HCT116 (cell line): ENCODE data around the gene MAP3K5. TPM values are rescaled to one million over a fixed set of nuclear protein-coding genes. Genes with fewer than 3 reads are reported as not detected.

Source experiments
- ATAC-seq: fragments of 200-7000 bp; cut with Tn5 transposase; 2 replicates; pipeline ENCODE4 v1.9.1; 2020; ENCODE audit warnings: mild to moderate bottlenecking, moderate library complexity
- BruUV-seq: library from RNA; stranded (reverse); fragments of 400-500 nt; replicated peaks from 2 replicates; lab custom pipeline; 2021; lab: Mats Ljungman, UMichigan
- CTCF ChIA-PET: fragments of 300-600 bp; sonication (Branson Sonifier 250); formaldehyde crosslinking; loops from one replicate; lab custom pipeline; 2021; ENCODE audit warnings: antibody characterized with exemption; lab: Charles Lee
- POLR2A ChIA-PET: fragments of 300-600, 350-600 bp; sonication (Branson Sonifier 250); formaldehyde crosslinking; loops from one replicate; lab custom pipeline; 2021; ENCODE audit warnings: antibody characterized with exemption; lab: Charles Lee
- RAD21 ChIA-PET, 2 experiments: fragments of 300-600 bp; sonication (Branson Sonifier 250); formaldehyde crosslinking; loops; one replicate each; lab custom pipeline; 2023; ENCODE audit warnings: low total read pairs in 2 of 2; ENCODE audit not compliant: uncharacterized antibody in 2 of 2, unreplicated experiment in 2 of 2, low non-redundant PET in 1 of 2; lab: Charles Lee
- DNase-seq: peaks from one replicate; pipeline ENCODE4 v3.0.0-alpha.2; 2010; ENCODE audit warnings: low read depth, low spot score
- H2AFZ ChIP-seq: fragments of 200-600 bp; shearing (Covaris generic), sonication (generic); 2 replicates; pipeline ENCODE4 v1.6.1; 2017; ENCODE audit warnings: low read depth, mixed run types, mixed read lengths, antibody characterized with exemption, low read length; ENCODE audit not compliant: poor library complexity, severe bottlenecking
- H3K27ac ChIP-seq: 2 replicates; pipeline ENCODE4 v1.5.1; 2012; ENCODE audit warnings: low read depth, low read length
- H3K27me3 ChIP-seq: fragments of 200-600 bp; sonication (generic); 2 replicates; pipeline ENCODE4 v1.6.1; 2016; ENCODE audit warnings: mixed run types, low read length, mixed read lengths; ENCODE audit not compliant: insufficient read depth
- H3K36me3 ChIP-seq, 2 experiments: fragments of 200-500 bp in 1 of 2; fragments of 200-600 bp in 1 of 2; sonication (Bioruptor generic) in 1 of 2; sonication (generic) in 1 of 2; 2 replicates each; pipeline versions ENCODE4 v1.5.1 to v1.6.1; 2014 to 2016; ENCODE audit warnings: low read length in 2 of 2, inconsistent platforms in 1 of 2, mixed read lengths in 1 of 2, mixed run types in 1 of 2; ENCODE audit not compliant: insufficient read depth in 2 of 2, control insufficient read depth in 1 of 2
- H3K4me1 ChIP-seq, 2 experiments: fragments of 200-600 bp in 1 of 2; sonication (generic) in 1 of 2; 2 replicates each; pipeline versions ENCODE4 v1.5.1 to v1.6.1; 2012 to 2017; ENCODE audit warnings: low read length in 2 of 2, inconsistent platforms in 1 of 2, mild to moderate bottlenecking in 1 of 2, mixed read lengths in 1 of 2, mixed run types in 1 of 2, moderate library complexity in 1 of 2; ENCODE audit not compliant: insufficient read depth in 2 of 2, control insufficient read depth in 1 of 2
- H3K4me2 ChIP-seq: fragments of 200-600 bp; sonication (generic); 2 replicates; pipeline ENCODE4 v1.6.1; 2017; ENCODE audit warnings: mixed run types, low read length, mixed read lengths
- H3K4me3 ChIP-seq, 2 experiments: fragments of 200-600 bp in 1 of 2; sonication (generic) in 1 of 2; replicated peaks in 1 of 2; 2 replicates each; pipeline ENCODE4 v1.5.1; 2011 to 2016; ENCODE audit warnings: low read length in 2 of 2, control low read depth in 1 of 2, low read depth in 1 of 2, mild to moderate bottlenecking in 1 of 2, mixed read lengths in 1 of 2, mixed run types in 1 of 2
- H3K79me2 ChIP-seq: fragments of 200-600 bp; sonication (generic); 2 replicates; pipeline ENCODE4 v1.6.1; 2017; ENCODE audit warnings: mild to moderate bottlenecking, mixed run types, low read length, moderate library complexity, mixed read lengths; ENCODE audit not compliant: insufficient read depth
- H3K9ac ChIP-seq: fragments of 200-600 bp; sonication (generic); 2 replicates; pipeline ENCODE4 v1.6.1; 2016; ENCODE audit warnings: low read length, mixed read lengths
- H3K9me2 ChIP-seq: fragments of 200-600 bp; sonication (generic), shearing (Covaris generic); 2 replicates; pipeline ENCODE4 v1.6.1; 2017; ENCODE audit warnings: mixed run types, mild to moderate bottlenecking, moderate library complexity; ENCODE audit not compliant: insufficient read depth
- H3K9me3 ChIP-seq, 2 experiments: fragments of 200-500 bp in 1 of 2; fragments of 200-600 bp in 1 of 2; sonication (Bioruptor generic) in 1 of 2; sonication (generic) in 1 of 2; 2 replicates each; pipeline ENCODE4 v1.6.1; 2014 to 2017; ENCODE audit warnings: low read length in 2 of 2, mixed read lengths in 2 of 2, inconsistent platforms in 1 of 2, low read depth in 1 of 2, mild to moderate bottlenecking in 1 of 2, mixed run types in 1 of 2, moderate library complexity in 1 of 2; ENCODE audit not compliant: control insufficient read depth in 1 of 2, insufficient read depth in 1 of 2
- H4K20me1 ChIP-seq: fragments of 200-600 bp; sonication (generic), shearing (Covaris generic); 2 replicates; pipeline ENCODE4 v1.6.1; 2017; ENCODE audit warnings: mixed run types, mild to moderate bottlenecking, moderate library complexity; ENCODE audit not compliant: insufficient read depth
- ATF3 ChIP-seq: IDR thresholded peaks from 2 replicates; pipeline ENCODE4 v1.6.1; 2012
- CBX3 ChIP-seq: IDR thresholded peaks from 2 replicates; pipeline ENCODE4 v1.6.1; 2012; ENCODE audit warnings: low read depth
- CEBPB ChIP-seq: IDR thresholded peaks from 2 replicates; pipeline ENCODE4 v1.6.1; 2012; ENCODE audit warnings: low read depth
- CTCF ChIP-seq, 3 experiments: fragments of 200-600 bp in 1 of 3; sonication (generic) in 1 of 3; IDR thresholded peaks in 2 of 3; conservative IDR thresholded peaks in 1 of 3; 2 replicates each; pipeline ENCODE4 v1.5.1; 2012 to 2017; ENCODE audit warnings: low read depth in 2 of 3, low read length in 2 of 3, antibody characterized with exemption in 1 of 3, borderline replicate concordance in 1 of 3, control low read depth in 1 of 3, mild to moderate bottlenecking in 1 of 3, mixed read lengths in 1 of 3, mixed run types in 1 of 3, moderate library complexity in 1 of 3; ENCODE audit not compliant: insufficient read depth in 1 of 3
- EGR1 ChIP-seq: IDR thresholded peaks from 2 replicates; pipeline ENCODE4 v1.6.1; 2012; ENCODE audit warnings: low read depth
- ELF1 ChIP-seq: IDR thresholded peaks from 2 replicates; pipeline ENCODE4 v1.6.1; 2012; ENCODE audit warnings: low read depth, borderline replicate concordance
- EZH2 ChIP-seq: fragments of 200-600 bp; sonication (generic); IDR thresholded peaks from 2 replicates; pipeline ENCODE4 v1.6.1; 2017; ENCODE audit warnings: antibody characterized with exemption, mixed run types
- EZH2phosphoT487 ChIP-seq: fragments of 200-600 bp; IDR thresholded peaks from 2 replicates; pipeline ENCODE4 v1.6.1; 2018; ENCODE audit warnings: antibody characterized with exemption, borderline replicate concordance
- FOSL1 ChIP-seq: IDR thresholded peaks from 2 replicates; pipeline ENCODE4 v1.6.1; 2012; ENCODE audit warnings: low read depth
- JUND ChIP-seq: IDR thresholded peaks from 2 replicates; pipeline ENCODE4 v1.6.1; 2012
- MAX ChIP-seq: IDR thresholded peaks from 2 replicates; pipeline ENCODE4 v1.6.1; 2012
- POLR2A ChIP-seq: IDR thresholded peaks from 2 replicates; pipeline ENCODE4 v1.7.0; 2011; ENCODE audit warnings: borderline replicate concordance; ENCODE audit not compliant: insufficient read depth, insufficient read length; ENCODE audit errors: extremely low read depth
- POLR2AphosphoS5 ChIP-seq: IDR thresholded peaks from 2 replicates; pipeline ENCODE4 v1.6.1; 2011; ENCODE audit warnings: mild to moderate bottlenecking, low read depth, low read length, moderate library complexity
- RAD21 ChIP-seq: IDR thresholded peaks from 2 replicates; pipeline ENCODE4 v1.6.1; 2012; ENCODE audit warnings: low read depth, mild to moderate bottlenecking
- SIN3A ChIP-seq: IDR thresholded peaks from 2 replicates; pipeline ENCODE4 v1.6.1; 2012; ENCODE audit warnings: low read depth
- SP1 ChIP-seq: IDR thresholded peaks from 2 replicates; pipeline ENCODE4 v1.6.1; 2012; ENCODE audit warnings: low read depth
- SRF ChIP-seq: IDR thresholded peaks from 2 replicates; pipeline ENCODE4 v1.6.1; 2012; ENCODE audit warnings: low read depth
- TCF7L2 ChIP-seq: IDR thresholded peaks from 2 replicates; pipeline ENCODE4 v1.7.0; 2011; ENCODE audit warnings: borderline replicate concordance, inconsistent platforms; ENCODE audit not compliant: insufficient read depth, insufficient read length; ENCODE audit errors: extremely low read depth
- YY1 ChIP-seq: IDR thresholded peaks from 2 replicates; pipeline ENCODE4 v1.6.1; 2011; ENCODE audit warnings: low read length, low read depth, moderate library complexity, mild to moderate bottlenecking; ENCODE audit not compliant: insufficient replicate concordance; ENCODE audit errors: extremely low read depth
- ZBTB33 ChIP-seq: IDR thresholded peaks from 2 replicates; pipeline ENCODE4 v1.6.1; 2011; ENCODE audit warnings: mild to moderate bottlenecking, low read length, moderate library complexity; ENCODE audit not compliant: insufficient replicate concordance; ENCODE audit errors: extremely low read depth
- ZFX ChIP-seq: fragments of 450-650 bp; IDR thresholded peaks from 2 replicates; pipeline ENCODE4 v1.6.1; 2017
- ZNF274 ChIP-seq: fragments of 200-500 bp; sonication (Bioruptor generic); IDR thresholded peaks from 2 replicates; pipeline ENCODE4 v1.6.1; 2014; ENCODE audit warnings: mild to moderate bottlenecking, low read depth, low read length, inconsistent platforms
- intact Hi-C: fragments of 100-400 bp; cut with micrococcal nuclease; formaldehyde crosslinking; loops from 2 replicates; pipeline ENCODE4 v1.10.0; 2022
- total RNA-seq: library from RNA; stranded (reverse); gene quantifications from one replicate; pipeline ENCODE4 v1.2.1, GENCODE V29; 2021; ENCODE audit not compliant: unreplicated experiment

The MAP3K5 gene
- total RNA-seq, 1 experiment from 2014 or later = 11.8 TPM

- peak; percentile 75 for DNase-seq
- POLR2A ChIA-PET = interaction anchor here (1.0 kb wide), 1 partner anchor 261 kb away, joined by 6 read pairs; the partner anchor contains the start of gene BCLAF1
- Histone ChIP-seq H3K4me1 (peaks cover 6 to 17% of the 10 kb centered on the region in 2 experiments; a peak in 3 of 4 replicates), H3K27me3 (no peaks in the 10 kb centered on the region), H3K9me2 (no peaks in the 10 kb centered on the region), H2AFZ (peak within 1 kb of the TSS; percentile 71), H3K36me3 (no peaks in the 10 kb centered on the region), H3K79me2 (peaks cover 37% of the 10 kb centered on the region), H3K4me2 (peak within 1 kb of the TSS; percentile 92), H3K9ac (peak within 1 kb of the TSS; percentile 77), H3K9me3 (no peaks in the 10 kb centered on the region), H3K4me3 (peak within 1 kb of the TSS; percentile 75 to 79), H4K20me1 (no peaks in the 10 kb centered on the region), H3K27ac (peak within 1 kb of the TSS; percentile 69)
- peak; percentile 96 for ATAC-seq
- intact Hi-C loops = loop anchor here (1.0 to 10.0 kb wide), 3 partner anchors 263 to 1016 kb away; partner anchors contain the start of gene BCLAF1
- no TSS peak for BruUV-seq
- RAD21 ChIA-PET = interaction anchor here in 1 of 2 experiments (0.6 kb wide), 1 partner anchor 116 kb away, joined by 3 read pairs; no protein-coding TSS in a partner anchor
- CTCF ChIA-PET = interaction anchor here (0.6 to 1.7 kb wide), 14 partner anchors 9 to 641 kb away, joined by 3 to 16 read pairs (median 4); partner anchors contain the start of gene MAP3K5
- TF ChIP-seq JUND (no peak), RAD21 (peak; percentile 73), YY1 (peak; percentile 86), SRF (no peak), ZNF274 (no peak), CBX3 (no peak), ZBTB33 (no peak), FOSL1 (no peak), CTCF (IDR thresholded peaks at IDR 0.05 in 2 of 3, conservative IDR thresholded peaks at IDR 0.05 in 1 of 3; ENCODE audit: borderline replicate concordance in 1 of 3, insufficient read depth in 1 of 3, low read depth in 2 of 3, low read length in 2 of 3) (peak; percentile 63 to 83 (median 81)), EZH2 (no peak), MAX (peak; percentile 90), ATF3 (no peak), CEBPB (no peak), EGR1 (0 out of 2 replicates have a peak, but pooled peaks have one; percentile 31), POLR2A (no peak), ZFX (0 out of 2 replicates have a peak, but pooled peaks have one; percentile 67), TCF7L2 (no peak), EZH2phosphoT487 (no peak), ELF1 (no peak), POLR2AphosphoS5 (peak; percentile 83), SP1 (no peak), SIN3A (no peak)
Measured at GRCh38 chr6:136550330-136551071, 241.8 kb downstream of the MAP3K5 start, which contains the start of gene MAP7. Gene MAP7, minus strand, starts transcription at chr6:136550422. Its CDS starts 14 bp downstream, at chr6:136550408.
